Islet of Langerhans (tissue), 1 donor: ENCODE results near the gene CARD14.
"Not testable (repeated sequence)": the region's sequence is repeated elsewhere in the genome, so short reads cannot be mapped to it uniquely, and the experiment has no call there.

ENCODE experiments used
- FAIRE-seq: peaks from one replicate; lab custom pipeline; 2011; peaks lifted over from hg19 to GRCh38; lab: Jason Lieb, UNC

The CARD14 gene

DNA sequence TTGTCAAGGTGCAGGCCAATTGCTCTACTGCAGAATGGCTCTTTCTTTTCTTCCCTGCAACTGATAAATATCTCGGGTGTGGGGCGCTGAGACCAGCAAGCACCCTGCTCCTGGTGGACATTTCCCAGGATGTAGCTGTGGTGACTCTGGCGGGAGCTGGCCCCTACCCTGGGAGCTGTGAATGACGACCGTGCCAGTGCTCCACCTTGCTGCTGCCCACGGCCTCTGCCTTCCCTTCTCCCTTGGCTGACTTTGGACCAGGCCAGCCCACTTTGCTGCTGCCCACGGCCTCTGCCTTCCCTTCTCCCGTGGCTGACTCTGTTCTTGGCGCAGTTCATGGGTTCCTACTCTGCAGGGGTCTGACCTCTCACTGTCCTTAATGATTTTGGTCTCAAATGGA is 16.1 kb downstream of the CARD14 start:
- FAIRE-seq: no peak

DNA sequence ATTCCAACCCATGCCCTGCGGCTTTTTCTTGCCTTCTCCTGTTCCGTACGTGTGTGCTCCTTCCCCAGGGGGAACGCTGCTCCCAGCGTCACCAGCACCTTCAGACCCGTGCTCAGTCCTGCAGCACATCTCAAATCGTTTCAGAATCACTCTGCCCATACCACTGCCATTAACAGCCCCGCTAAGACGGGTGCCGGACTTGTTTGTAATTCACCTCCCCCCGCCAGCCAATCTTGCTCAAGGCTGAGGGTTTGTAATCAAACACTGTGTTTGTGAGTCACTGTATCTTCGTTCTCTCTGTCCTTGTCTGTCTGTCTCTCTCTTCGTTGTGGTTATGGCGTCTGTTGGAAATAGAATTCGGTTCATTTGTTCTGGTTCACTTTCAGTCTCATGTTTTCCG is 17.3 kb downstream of the CARD14 start:
- no peak for FAIRE-seq

GRCh38 chr17:80187515-80187941 is 17.7 kb downstream of the CARD14 start:
- FAIRE-seq: no peak

DNA sequence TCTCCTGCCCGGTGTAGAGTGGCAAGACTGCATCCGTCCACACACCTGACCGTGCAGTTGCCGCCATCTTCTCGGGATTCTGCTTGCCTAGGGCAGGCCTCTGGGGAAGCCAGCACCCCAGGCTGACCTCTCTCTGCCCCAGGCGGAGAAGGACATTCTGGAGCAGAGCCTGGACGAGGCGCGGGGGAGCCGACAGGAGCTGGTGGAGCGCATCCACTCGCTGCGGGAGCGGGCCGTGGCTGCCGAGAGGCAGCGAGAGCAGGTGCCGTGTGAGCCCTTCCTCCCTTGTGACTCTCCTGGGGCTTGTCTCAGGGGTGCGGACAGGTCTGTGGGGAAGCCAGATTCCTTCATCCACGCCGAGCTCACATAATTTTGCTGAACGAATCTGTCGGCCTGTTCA is 19.8 kb downstream of the CARD14 start:
- no peak for FAIRE-seq

DNA sequence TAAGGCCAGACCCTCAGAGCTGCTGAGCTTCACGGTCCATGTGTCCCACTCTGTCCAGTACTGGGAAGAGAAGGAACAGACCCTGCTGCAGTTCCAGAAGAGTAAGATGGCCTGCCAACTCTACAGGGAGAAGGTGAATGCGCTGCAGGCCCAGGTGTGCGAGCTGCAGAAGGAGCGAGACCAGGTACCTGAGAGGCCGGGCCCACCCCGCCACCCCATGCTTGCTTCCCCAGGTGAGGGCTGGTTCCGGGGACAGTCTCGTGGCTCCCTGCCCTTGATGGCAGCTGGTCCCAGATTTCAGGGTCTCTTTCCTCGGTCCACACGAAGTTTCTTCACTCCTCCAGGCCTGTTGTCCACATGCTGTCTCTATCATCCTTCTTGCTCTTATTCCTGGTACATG is 20.9 kb downstream of the CARD14 start:
- no peak for FAIRE-seq

- no peak for FAIRE-seq
Observed at GRCh38 chr17:80191192-80191591, 21.4 kb downstream of the CARD14 start.

GRCh38 chr17:80191865-80192661 is 22.2 kb downstream of the CARD14 start:
- no peak for FAIRE-seq

DNA sequence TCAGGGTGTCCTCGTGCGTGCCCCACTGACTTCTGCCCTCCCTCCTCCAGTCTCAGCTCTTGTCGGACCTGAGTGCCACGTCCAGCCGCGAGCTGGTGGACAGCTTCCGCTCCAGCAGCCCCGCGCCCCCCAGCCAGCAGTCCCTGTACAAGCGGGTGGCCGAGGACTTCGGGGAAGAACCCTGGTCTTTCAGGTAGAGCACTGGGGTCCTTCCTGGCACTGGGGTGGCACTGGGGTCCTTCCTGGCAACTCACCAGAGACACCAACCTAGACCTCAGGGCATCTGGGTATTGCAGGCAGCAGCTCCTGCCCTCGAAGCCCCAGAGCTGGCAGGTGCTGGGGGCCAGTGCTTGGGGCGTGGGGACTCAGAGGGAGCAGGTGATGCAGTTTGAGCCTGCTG is 25.3 kb downstream of the CARD14 start:
- no peak for FAIRE-seq

GRCh38 chr17:80195671-80196529 is 26.1 kb downstream of the CARD14 start:
- FAIRE-seq: no peak

GRCh38 chr17:80196652-80197051 is 26.8 kb downstream of the CARD14 start:
- no peak for FAIRE-seq

DNA sequence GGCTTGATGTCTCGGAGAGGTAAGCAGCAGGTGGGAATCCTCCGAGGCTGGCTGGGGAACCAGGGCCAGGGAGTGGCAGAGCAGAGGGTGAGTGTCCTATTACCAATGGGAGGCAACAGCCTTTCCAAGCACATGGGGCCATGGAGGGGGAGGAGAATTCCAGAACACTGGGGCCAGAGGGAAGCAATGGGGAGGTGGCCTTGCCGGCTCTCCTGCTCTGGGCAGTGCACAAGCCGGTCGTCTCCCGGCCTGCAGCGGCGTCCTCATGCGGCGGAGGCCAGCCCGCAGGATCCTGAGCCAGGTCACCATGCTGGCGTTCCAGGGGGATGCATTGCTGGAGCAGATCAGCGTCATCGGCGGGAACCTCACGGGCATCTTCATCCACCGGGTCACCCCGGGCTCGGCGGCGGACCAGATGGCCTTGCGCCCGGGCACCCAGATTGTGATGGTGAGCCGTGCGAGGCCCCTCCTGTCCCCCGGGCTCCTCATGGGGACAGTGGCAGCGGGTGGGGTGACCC is 28.4 kb downstream of the CARD14 start:
- no peak for FAIRE-seq

- not testable (repeated sequence) for FAIRE-seq
Observed at GRCh38 chr17:80199295-80199694, 29.5 kb downstream of the CARD14 start.

GRCh38 chr17:80201446-80201845 is 31.6 kb downstream of the CARD14 start:
- FAIRE-seq: no peak

DNA sequence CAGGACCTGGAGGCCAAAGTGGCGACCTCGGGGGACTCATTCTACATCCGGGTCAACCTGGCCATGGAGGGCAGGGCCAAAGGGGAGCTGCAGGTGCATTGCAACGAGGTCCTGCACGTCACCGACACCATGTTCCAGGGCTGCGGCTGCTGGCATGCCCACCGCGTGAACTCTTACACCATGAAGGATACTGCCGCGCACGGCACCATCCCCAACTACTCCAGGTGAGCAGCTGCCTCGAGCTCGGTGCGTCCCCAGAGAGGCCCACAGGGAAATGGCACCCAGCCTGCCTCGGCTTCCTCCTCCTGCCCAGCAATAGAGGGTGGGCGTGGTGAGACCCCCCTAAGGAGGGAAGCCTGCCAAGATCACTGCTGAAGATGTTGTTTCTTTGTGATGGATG is 32.4 kb downstream of the CARD14 start:
- no peak for FAIRE-seq

DNA sequence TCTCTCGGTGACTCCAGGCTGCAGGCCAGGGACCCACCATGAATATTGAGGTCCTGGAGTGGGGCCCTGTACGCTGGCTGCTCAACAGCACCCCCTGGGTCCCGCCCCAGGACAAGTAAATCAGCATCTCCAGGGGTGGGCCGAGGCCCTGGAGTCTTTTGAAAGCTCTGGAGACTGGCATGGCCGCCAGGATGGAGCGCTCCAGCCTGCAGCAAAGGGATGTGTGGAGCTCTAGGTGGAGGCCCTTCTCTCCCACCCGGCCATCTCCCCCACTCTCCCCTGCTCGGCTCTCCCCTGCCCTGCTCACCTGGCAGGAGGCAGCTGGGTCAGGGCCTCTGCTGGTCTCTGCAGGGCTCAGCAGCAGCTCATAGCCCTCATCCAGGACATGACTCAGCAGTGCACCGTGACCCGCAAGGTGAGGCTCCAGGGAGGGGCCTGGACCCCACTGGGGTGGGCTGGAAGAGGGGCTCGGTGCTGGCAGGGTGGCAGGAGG is 33.7 kb downstream of the CARD14 start:
- FAIRE-seq: no peak

DNA sequence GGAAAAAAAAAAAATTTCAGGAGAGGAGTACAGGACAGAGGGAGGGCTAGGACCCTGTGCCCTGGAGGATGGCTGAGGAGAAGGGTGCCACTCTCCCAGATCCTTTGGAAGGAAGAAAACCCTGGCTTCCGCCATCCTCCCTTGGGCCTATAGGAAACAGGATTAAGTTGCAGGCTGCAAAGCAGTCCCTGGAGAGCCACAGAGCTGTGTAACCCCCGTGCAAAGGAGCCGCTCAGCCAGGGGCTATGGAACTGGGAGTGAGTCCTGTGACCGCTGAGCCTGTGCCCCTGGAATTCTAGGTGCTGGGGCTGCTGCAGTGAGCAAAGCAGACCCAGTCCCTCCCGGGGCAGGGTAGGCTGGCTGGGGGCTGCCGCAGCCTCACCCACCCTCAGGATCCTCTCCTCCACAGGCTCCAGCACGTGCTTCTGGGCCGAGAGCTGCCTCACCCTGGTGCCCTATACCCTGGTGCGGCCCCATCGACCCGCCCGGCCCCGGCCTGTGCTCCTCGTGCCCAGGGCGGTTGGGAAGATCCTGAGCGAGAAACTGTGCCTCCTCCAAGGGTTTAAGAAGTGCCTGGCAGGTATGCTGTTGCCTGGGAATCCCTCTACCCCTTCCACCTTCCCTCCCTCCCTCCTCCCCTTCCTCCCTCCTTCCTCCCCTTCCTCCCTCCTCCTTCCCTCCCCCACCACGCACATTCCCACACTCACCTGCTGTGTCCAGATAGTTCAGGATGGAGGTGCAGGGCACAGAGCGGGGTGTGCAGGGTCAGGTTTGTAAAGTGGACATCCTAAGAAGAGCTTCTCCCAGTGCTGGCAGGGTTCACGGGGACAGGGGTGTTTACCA is 35.0 kb downstream of the CARD14 start:
- FAIRE-seq: no peak

DNA sequence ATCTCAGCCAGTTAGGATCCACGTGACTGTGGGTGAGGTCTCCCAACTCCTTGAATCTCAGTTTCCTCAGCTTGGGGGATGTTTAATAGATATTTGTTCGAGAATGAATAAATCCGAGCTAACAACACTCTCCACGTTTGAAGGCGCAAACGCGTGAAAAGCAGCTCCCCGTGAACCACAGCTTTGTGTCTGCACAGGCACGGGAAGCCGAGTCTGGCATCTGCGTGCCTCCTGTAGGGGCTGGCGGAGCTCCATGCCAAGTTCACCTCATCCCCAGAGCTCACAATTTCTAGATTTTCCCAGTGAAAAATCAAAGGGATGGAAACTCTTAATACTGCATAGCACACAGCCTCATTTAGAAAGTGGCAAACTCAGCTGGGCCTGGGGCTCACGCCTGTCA is 36.0 kb downstream of the CARD14 start:
- no peak for FAIRE-seq

GRCh38 chr17:80208050-80208449 is 38.2 kb downstream of the CARD14 start:
- no peak for FAIRE-seq

- no peak for FAIRE-seq
Observed at GRCh38 chr17:80209765-80210164, 39.9 kb downstream of the CARD14 start.

DNA sequence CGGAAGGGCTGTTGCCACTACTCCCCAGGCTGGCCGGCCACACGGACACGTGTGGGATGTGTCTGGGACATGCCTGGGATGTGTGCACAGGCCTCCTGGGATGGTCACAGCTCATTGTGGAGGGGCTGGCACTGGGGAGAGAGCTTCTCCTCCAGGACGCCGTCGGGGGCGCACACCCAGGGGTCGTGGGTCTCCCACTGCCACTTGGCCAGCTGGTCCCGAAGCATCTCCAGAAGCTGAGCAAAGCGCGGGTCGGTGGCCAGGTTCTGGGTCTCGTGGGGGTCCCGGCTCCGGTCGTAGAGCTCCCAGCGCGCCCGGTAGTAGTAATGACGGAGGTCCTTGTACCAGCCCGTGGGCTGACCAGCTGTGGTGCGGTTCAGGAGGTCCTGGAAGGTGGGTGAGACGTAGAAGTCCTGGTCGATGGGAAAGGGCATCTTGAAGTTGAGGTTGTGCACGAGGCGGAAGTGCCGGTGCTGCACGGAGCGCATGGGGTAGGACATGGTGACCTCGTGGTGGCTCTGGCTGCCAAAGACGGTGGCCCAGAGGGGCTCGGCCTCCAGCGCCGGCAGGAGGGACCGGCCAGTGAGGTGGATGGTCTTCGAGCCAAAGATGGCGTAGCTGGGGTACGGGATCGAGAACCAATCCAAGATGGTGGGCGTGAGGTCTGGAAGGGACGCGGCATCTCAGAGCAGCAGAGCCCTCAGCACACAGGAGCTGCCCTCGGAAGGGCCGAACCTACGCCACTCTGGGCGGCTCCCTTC is 40.7 kb downstream of the CARD14 start:
- no peak for FAIRE-seq

GRCh38 chr17:80212109-80212508 is 42.3 kb downstream of the CARD14 start:
- no peak for FAIRE-seq
